ENCODE measurements around the gene PDZRN3. TPM values are rescaled to one million over a fixed set of nuclear protein-coding genes. Genes with fewer than 3 reads are reported as not detected.

Gene PDZRN3
- total and polyA plus RNA-seq, 2 experiments from 2014 or later: 7.5 to 14.0 TPM

- TF ChIP-seq REST (IDR thresholded peaks at IDR 0.05; ENCODE audit: unreplicated experiment) (no peak), ZNF331 (CRISPR knock-in tag; IDR thresholded peaks at IDR 0.05; ENCODE audit: low read depth) (no peak), JUNB (IDR thresholded peaks at IDR 0.05; ENCODE audit: unreplicated experiment) (no peak), EZH2 (IDR thresholded peaks at IDR 0.05; ENCODE audit: low read depth, unreplicated experiment) (no peak)
Measured at GRCh38 chr3:73448761-73449301, 175.9 kb downstream of the PDZRN3 start (continued).

GRCh38 chr3:73448041-73448440 lies 176.7 kb downstream of the PDZRN3 start:
- H3K27me3 Mint-ChIP-seq (ENCODE audit: insufficient read depth, low read depth, poor library complexity): no peaks in the 10 kb centered on the region
- ATAC-seq (no peak), DNase-seq (ENCODE audit: low spot score) (no peak)
- no peak overlapping the region for H3K4me3 ChIP-seq
- H3K36me3 ChIP-seq (ENCODE audit: insufficient read depth): no peaks in the 10 kb centered on the region
- H3K4me1 Mint-ChIP-seq: peaks cover 20% of the 10 kb centered on the region; the same call in 2 of the 3 replicates
- H3F3A ChIP-seq (replicated peaks; ENCODE audit: low read depth): no peaks in the 10 kb centered on the region
- peaks cover 6% of the 10 kb centered on the region; the same call in 1 of the 2 replicates for H3K9me2 ChIP-seq (ENCODE audit: insufficient read depth)
- H3K36me3 Mint-ChIP-seq (ENCODE audit: low read depth): no peaks in the 10 kb centered on the region
- no peaks in the 10 kb centered on the region for H3K27me3 ChIP-seq (ENCODE audit: insufficient read depth)
- TF ChIP-seq EZH2phosphoT487 (IDR thresholded peaks at IDR 0.05; ENCODE audit: unreplicated experiment) (no peak), EZH2 (IDR thresholded peaks at IDR 0.05; ENCODE audit: low read depth, unreplicated experiment) (no peak), STAT1 (IDR thresholded peaks at IDR 0.05; ENCODE audit: unreplicated experiment) (no peak), CTCF (conservative IDR thresholded peaks at IDR 0.05; ENCODE audit: low read depth in 2 of 2) (no peak), NANOG (IDR thresholded peaks at IDR 0.05; ENCODE audit: borderline replicate concordance) (no peak), ZNF114 (CRISPR knock-in tag; IDR thresholded peaks at IDR 0.05) (no peak), ZNF462 (CRISPR knock-in tag; IDR thresholded peaks at IDR 0.05) (no peak), CREB1 (CRISPR knock-in tag; IDR thresholded peaks at IDR 0.05; ENCODE audit: low read depth) (no peak), JUNB (IDR thresholded peaks at IDR 0.05; ENCODE audit: unreplicated experiment) (no peak), POLR2AphosphoS5 (IDR thresholded peaks at IDR 0.05; ENCODE audit: low read depth) (no peak)
- no peak overlapping the region for H3K27ac ChIP-seq (ENCODE audit: low read depth)
- no peaks in the 10 kb centered on the region for H4K20me1 ChIP-seq (replicated peaks; ENCODE audit: insufficient read depth)
- H3K4me3 Mint-ChIP-seq: no peak overlapping the region
- no peaks in the 10 kb centered on the region for H3K9me3 Mint-ChIP-seq
- no peaks in the 10 kb centered on the region for H3K79me2 ChIP-seq (replicated peaks; ENCODE audit: insufficient read depth)
- peaks cover 30% of the 10 kb centered on the region for H3K4me1 ChIP-seq (ENCODE audit: insufficient read depth)
- no peak overlapping the region for H2AFZ ChIP-seq
- H3K4me2 ChIP-seq: no peak overlapping the region
- H3K27ac Mint-ChIP-seq: no peak overlapping the region
